ENCODE measurements around the gene LHX4. TPM values are rescaled to one million over a fixed set of nuclear protein-coding genes. Genes with fewer than 3 reads are reported as not detected.

The LHX4 gene
- polyA plus RNA-seq, 1 experiment, result 0.06 TPM

DNA sequence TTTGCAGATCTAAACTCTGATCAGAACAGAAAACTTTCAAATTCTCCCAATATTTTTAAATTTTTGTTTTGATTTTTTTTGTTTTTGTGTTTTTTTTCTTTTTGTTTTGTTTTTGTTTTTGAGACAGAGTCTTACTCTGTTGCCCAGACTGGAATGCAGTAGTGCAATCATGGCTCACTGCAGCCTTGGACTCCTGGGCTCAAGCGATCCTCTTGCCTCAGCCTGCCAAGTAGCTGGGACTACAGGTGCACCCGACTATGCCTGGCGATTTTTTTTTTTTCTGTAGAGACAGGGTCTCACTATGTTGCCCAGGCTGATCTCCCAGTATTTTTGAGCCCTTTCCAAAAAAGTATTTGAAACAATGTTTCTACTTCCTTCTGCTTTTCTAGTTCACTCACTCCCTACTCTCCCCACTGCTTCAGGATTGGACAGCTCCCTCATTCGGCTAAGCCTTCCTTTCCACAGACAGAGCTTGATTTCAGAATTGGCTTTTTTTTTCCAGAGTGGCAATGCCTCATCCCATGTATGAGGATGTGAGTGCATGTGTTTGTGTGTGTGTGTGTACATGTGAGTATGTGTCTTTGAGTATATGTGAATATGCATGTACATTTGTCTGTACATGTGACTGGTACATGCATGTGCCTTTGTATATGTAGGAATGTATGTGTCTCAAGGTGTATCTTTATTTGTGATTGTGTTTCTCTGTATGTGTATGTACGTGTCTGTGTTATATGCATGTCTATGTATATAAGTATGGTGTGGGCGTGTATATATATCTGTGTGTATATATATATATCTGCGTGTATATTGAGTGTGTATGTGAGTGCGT lies 11.9 kb downstream of the LHX4 start:
- TF ChIP-seq, protein P1, sequence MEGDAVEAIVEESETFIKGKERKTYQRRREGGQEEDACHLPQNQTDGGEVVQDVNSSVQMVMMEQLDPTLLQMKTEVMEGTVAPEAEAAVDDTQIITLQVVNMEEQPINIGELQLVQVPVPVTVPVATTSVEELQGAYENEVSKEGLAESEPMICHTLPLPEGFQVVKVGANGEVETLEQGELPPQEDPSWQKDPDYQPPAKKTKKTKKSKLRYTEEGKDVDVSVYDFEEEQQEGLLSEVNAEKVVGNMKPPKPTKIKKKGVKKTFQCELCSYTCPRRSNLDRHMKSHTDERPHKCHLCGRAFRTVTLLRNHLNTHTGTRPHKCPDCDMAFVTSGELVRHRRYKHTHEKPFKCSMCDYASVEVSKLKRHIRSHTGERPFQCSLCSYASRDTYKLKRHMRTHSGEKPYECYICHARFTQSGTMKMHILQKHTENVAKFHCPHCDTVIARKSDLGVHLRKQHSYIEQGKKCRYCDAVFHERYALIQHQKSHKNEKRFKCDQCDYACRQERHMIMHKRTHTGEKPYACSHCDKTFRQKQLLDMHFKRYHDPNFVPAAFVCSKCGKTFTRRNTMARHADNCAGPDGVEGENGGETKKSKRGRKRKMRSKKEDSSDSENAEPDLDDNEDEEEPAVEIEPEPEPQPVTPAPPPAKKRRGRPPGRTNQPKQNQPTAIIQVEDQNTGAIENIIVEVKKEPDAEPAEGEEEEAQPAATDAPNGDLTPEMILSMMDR (IDR thresholded peaks at IDR 0.05; ENCODE audit: insufficient read depth, low read depth, low read length), result no peak
- CTCF ChIA-PET, result interaction anchor here (0.6 to 2.1 kb wide), 4 partner anchors 10 to 306 kb away, joined by 3 to 10 read pairs (median 4); no protein-coding TSS in a partner anchor
- POLR2A ChIA-PET, result interaction anchor here (0.5 kb wide), 1 partner anchor 1260 kb away, joined by 6 read pairs; no protein-coding TSS in a partner anchor
- Histone ChIP-seq H3K27me3 (ENCODE audit: control insufficient read depth, insufficient read depth, low read length) (peaks cover 24% of the 10 kb centered on the region), H3K36me3 (ENCODE audit: control insufficient read depth, insufficient read depth, low read length) (no peaks in the 10 kb centered on the region), H3K4me3 (ENCODE audit: low read depth, low read length) (no peak overlapping the region)
- DNase-seq (ENCODE audit: low read depth), result no peak

DNA sequence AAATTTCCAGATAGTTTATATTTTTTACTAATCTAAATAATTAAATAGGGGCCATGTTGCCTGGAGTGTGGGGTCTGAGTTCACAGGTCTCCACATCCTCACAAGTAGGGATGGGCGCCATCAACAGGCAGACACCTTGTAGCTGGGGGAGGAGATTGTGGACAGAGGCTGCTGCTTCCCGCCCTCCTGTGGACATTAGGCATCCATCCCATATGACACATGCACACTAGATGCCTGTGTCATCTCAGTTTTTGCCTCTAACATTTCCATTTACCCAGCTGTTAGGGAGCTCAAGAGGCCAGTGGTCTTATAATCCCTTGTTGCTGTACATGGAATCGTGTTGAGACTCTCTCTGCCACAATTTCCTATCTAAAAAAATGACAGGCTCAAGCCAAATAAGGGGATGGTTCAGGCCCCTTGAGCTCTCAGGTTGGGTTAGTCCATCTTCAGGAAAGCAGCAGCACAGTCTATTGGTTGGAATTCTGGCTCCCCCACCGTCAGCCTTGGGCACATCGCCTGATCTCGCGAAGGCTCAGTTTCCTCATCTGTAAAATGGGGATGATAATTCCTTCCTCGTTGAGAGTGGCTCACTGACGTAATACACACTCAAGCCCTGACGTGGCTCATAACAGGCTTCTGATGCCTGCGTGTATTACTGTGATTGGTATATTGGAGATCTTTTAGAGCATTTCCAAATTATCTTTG lies 13.6 kb downstream of the LHX4 start:
- DNase-seq (ENCODE audit: low read depth), result no peak
- no peaks in the 10 kb centered on the region for H3K36me3 ChIP-seq (ENCODE audit: control insufficient read depth, insufficient read depth, low read length)
- POLR2A ChIA-PET, result no interaction called here
- CTCF ChIA-PET, result no interaction called here
- peaks cover 19% of the 10 kb centered on the region for H3K27me3 ChIP-seq (ENCODE audit: control insufficient read depth, insufficient read depth, low read length)
- TF ChIP-seq, protein P1 (IDR thresholded peaks at IDR 0.05; ENCODE audit: insufficient read depth, low read depth, low read length), result no peak
- H3K4me3 ChIP-seq (ENCODE audit: low read depth, low read length), result no peak overlapping the region

DNA sequence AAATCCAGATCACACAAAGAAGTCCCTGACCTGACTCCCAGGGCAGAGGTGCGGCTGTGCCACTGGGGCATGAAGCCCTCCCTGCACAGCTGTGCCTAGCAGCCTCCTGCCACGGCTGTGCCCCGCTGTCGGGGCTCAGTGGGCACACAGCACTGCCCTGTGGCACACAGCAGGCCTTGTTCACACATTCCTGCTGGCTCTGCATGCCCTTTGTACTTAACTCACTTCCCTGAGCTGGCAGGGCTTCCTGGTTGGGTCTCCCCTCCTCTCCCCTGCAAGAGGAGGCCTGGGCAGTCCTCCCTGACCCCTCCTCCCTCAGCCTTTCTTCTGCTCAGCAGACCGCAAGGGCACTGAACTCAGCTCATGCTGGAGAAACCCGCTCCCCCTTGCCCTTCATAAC lies 14.8 kb downstream of the LHX4 start:
- H3K27me3 ChIP-seq (ENCODE audit: control insufficient read depth, insufficient read depth, low read length), result peaks cover 14% of the 10 kb centered on the region
- TF ChIP-seq, protein P1 (IDR thresholded peaks at IDR 0.05; ENCODE audit: insufficient read depth, low read depth, low read length), result no peak
- no peak overlapping the region for H3K4me3 ChIP-seq (ENCODE audit: low read depth, low read length)
- ChIA-PET POLR2A (no interaction called here), CTCF (interaction anchor here (1.4 kb wide), 1 partner anchor 8 kb away, joined by 4 read pairs; no protein-coding TSS in a partner anchor)
- H3K36me3 ChIP-seq (ENCODE audit: control insufficient read depth, insufficient read depth, low read length), result no peaks in the 10 kb centered on the region
- DNase-seq (ENCODE audit: low read depth), result no peak

DNA sequence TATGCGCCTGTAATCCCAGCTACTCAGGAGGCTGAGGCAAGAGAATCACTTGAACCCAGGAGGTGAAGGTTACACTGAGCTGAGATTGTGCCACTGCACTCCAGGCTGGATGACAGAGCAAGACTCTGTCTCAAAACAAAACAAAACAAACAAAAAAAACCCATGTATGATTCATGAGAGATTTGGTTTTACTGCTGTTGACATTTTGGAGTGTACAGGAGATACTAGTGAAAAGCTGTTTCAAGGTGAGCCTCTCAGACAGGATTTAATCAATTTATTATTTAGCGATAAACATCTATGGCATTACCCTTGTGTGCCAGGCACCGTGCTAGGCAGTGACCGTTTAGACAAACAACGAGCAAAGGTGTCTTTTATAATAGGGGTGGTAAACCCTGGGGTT lies 16.5 kb downstream of the LHX4 start:
- H3K4me3 ChIP-seq (ENCODE audit: low read depth, low read length), result no peak overlapping the region
- ChIA-PET CTCF (interaction anchor here (1.0 to 1.4 kb wide), 2 partner anchors 24 to 236 kb away, joined by 3 to 5 read pairs; no protein-coding TSS in a partner anchor), POLR2A (no interaction called here)
- peaks cover 5% of the 10 kb centered on the region for H3K27me3 ChIP-seq (ENCODE audit: control insufficient read depth, insufficient read depth, low read length)
- TF ChIP-seq, protein P1 (IDR thresholded peaks at IDR 0.05; ENCODE audit: insufficient read depth, low read depth, low read length), result no peak
- DNase-seq (ENCODE audit: low read depth), result no peak
- H3K36me3 ChIP-seq (ENCODE audit: control insufficient read depth, insufficient read depth, low read length), result no peaks in the 10 kb centered on the region

DNA sequence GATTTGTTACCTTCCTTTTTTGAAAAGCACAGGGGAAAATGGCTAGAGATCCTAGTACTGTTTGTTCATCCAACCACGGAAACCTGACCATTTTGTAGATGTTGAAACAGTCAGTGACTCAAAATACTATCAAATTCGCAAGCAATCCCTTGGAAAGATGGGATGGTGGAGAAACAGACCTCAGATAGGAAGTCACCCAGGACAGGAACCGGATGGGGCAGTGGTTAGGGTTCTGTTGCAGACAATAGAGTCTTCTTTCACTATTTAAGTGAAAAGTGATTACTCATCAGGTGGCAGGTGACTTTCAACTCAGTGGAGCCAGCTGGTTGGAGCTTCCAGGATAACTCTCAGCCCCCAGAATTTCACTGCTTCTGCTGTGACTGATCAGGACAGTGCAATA lies 17.0 kb downstream of the LHX4 start:
- no peak for DNase-seq (ENCODE audit: low read depth)
- TF ChIP-seq, protein P1 (IDR thresholded peaks at IDR 0.05; ENCODE audit: insufficient read depth, low read depth, low read length), result no peak
- ChIA-PET CTCF (interaction anchor here (1.0 to 1.4 kb wide), 2 partner anchors 24 to 235 kb away, joined by 3 to 5 read pairs; no protein-coding TSS in a partner anchor), POLR2A (no interaction called here)
- peaks cover 5% of the 10 kb centered on the region for H3K27me3 ChIP-seq (ENCODE audit: control insufficient read depth, insufficient read depth, low read length)
- H3K4me3 ChIP-seq (ENCODE audit: low read depth, low read length), result no peak overlapping the region
- H3K36me3 ChIP-seq (ENCODE audit: control insufficient read depth, insufficient read depth, low read length), result no peaks in the 10 kb centered on the region

All from BJ (cell line).